Endothelial cell of umbilical vein (primary cell): Measurements from ENCODE around the gene SNURF. TPM values are rescaled to one million over a fixed set of nuclear protein-coding genes. Genes with fewer than 3 reads are reported as not detected.

Experiments used
- BruUV-seq: library from RNA; stranded (reverse); fragments of 400-500 nt; replicated peaks from 2 replicates; lab custom pipeline; 2021; lab: Mats Ljungman, UMichigan
- CTCF ChIA-PET: fragments of 300-600, 350-600 bp; sonication (Branson Sonifier 250); formaldehyde crosslinking; loops from one replicate; lab custom pipeline; 2021; ENCODE audit warnings: antibody characterized with exemption, inconsistent platforms; lab: Charles Lee
- POLR2A ChIA-PET: fragments of 300-600, 350-600 bp; sonication (Branson Sonifier 250); formaldehyde crosslinking; loops from one replicate; lab custom pipeline; 2021; ENCODE audit warnings: antibody characterized with exemption, inconsistent platforms; lab: Charles Lee
- DNase-seq: peaks from one replicate; pipeline ENCODE4 v3.0.0-alpha.2; 2011; ENCODE audit warnings: low read depth, low spot score
- FAIRE-seq: peaks from 2 replicates; lab custom pipeline; 2011; peaks lifted over from hg19 to GRCh38; lab: Jason Lieb, UNC
- H2AFZ ChIP-seq: 2 replicates; pipeline ENCODE4 v1.6.0; 2012; ENCODE audit warnings: low read depth, low read length, control low read depth, inconsistent platforms
- H3K27ac ChIP-seq: 2 replicates; pipeline ENCODE4 v1.5.1; 2011; ENCODE audit warnings: low read depth, mild to moderate bottlenecking, control low read depth, low read length, moderate library complexity; ENCODE audit not compliant: insufficient read depth
- H3K27me3 ChIP-seq, 2 experiments: 2 replicates each; pipeline versions ENCODE4 v1.6.0 to v1.6.1; 2011; ENCODE audit warnings: low read length in 2 of 2, mixed read lengths in 1 of 2; ENCODE audit not compliant: control insufficient read depth in 2 of 2, insufficient read depth in 2 of 2
- H3K36me3 ChIP-seq, 2 experiments: 2 replicates in 1 of 2; 3 replicates in 1 of 2; pipeline ENCODE4 v1.5.1; 2011; ENCODE audit warnings: low read length in 2 of 2, mild to moderate bottlenecking in 1 of 2, moderate library complexity in 1 of 2; ENCODE audit not compliant: control insufficient read depth in 2 of 2, insufficient read depth in 2 of 2; ENCODE audit errors: extremely low read depth in 1 of 2
- H3K4me1 ChIP-seq: 3 replicates; pipeline ENCODE4 v1.5.1; 2011; ENCODE audit warnings: mild to moderate bottlenecking, low read length; ENCODE audit not compliant: control insufficient read depth, insufficient read depth; ENCODE audit errors: extremely low read depth
- H3K4me2 ChIP-seq: 2 replicates; pipeline ENCODE4 v1.6.1; 2011; ENCODE audit warnings: low read length, control low read depth, mixed read lengths; ENCODE audit not compliant: insufficient read depth
- H3K4me3 ChIP-seq, 3 experiments: fragments of 200-600 bp in 1 of 3; sonication (generic), shearing (Covaris generic) in 1 of 3; replicated peaks in 1 of 3; 2 replicates each; pipeline ENCODE4 v1.5.1; 2011 to 2016; ENCODE audit warnings: control low read depth in 3 of 3, low read length in 3 of 3, mild to moderate bottlenecking in 2 of 3, inconsistent platforms in 1 of 3, low read depth in 1 of 3, moderate library complexity in 1 of 3; ENCODE audit not compliant: insufficient read depth in 1 of 3
- H3K79me2 ChIP-seq: 2 replicates; pipeline ENCODE4 v1.6.0; 2012; ENCODE audit warnings: low read length, inconsistent platforms; ENCODE audit not compliant: control insufficient read depth, insufficient read depth
- H3K9ac ChIP-seq: replicated peaks from 2 replicates; pipeline ENCODE3; 2011; ENCODE audit warnings: low read length, control low read depth; ENCODE audit not compliant: insufficient read depth; ENCODE audit errors: extremely low read depth
- H3K9me1 ChIP-seq: replicated peaks from 3 replicates; pipeline ENCODE4 v1.6.0; 2011; ENCODE audit warnings: mild to moderate bottlenecking, low read length; ENCODE audit not compliant: control insufficient read depth, insufficient read depth; ENCODE audit errors: extremely low read depth
- H3K9me3 ChIP-seq: replicated peaks from 2 replicates; pipeline ENCODE4 v1.5.1; 2012; ENCODE audit warnings: low read length, inconsistent platforms; ENCODE audit not compliant: control insufficient read depth, insufficient read depth
- H4K20me1 ChIP-seq: replicated peaks from 2 replicates; pipeline ENCODE3; 2011; ENCODE audit warnings: mild to moderate bottlenecking, low read length; ENCODE audit not compliant: control insufficient read depth, insufficient read depth; ENCODE audit errors: extremely low read depth
- EZH2 ChIP-seq: IDR thresholded peaks from 2 replicates; pipeline ENCODE4 v1.6.1; 2012; ENCODE audit warnings: borderline replicate concordance, low read depth, mild to moderate bottlenecking, moderate library complexity, low read length, inconsistent platforms; ENCODE audit not compliant: severe bottlenecking
- FOS ChIP-seq: IDR thresholded peaks from 2 replicates; pipeline ENCODE4 v1.6.1; 2011; ENCODE audit warnings: mild to moderate bottlenecking, low read length, moderate library complexity, borderline replicate concordance; ENCODE audit not compliant: insufficient read depth
- GATA2 ChIP-seq: IDR thresholded peaks from 2 replicates; pipeline ENCODE4 v1.7.0; 2011; ENCODE audit warnings: low read depth, mild to moderate bottlenecking, moderate library complexity, mixed read lengths, low read length; ENCODE audit not compliant: insufficient read length, insufficient read depth
- JUN ChIP-seq: IDR thresholded peaks from 2 replicates; pipeline ENCODE4 v1.6.1; 2011; ENCODE audit warnings: borderline replicate concordance, low read depth; ENCODE audit not compliant: insufficient read length, insufficient read depth
- MYC ChIP-seq: IDR thresholded peaks from one replicate; pipeline ENCODE4 v1.6.1; 2011; ENCODE audit warnings: mild to moderate bottlenecking, low read depth, low read length
- POLR2A ChIP-seq: IDR thresholded peaks from 2 replicates; pipeline ENCODE4 v1.6.1; 2012; ENCODE audit warnings: low read depth, mild to moderate bottlenecking, control low read depth, low read length
- POLR2AphosphoS5 ChIP-seq: IDR thresholded peaks from 2 replicates; pipeline ENCODE4 v1.6.1; 2012; ENCODE audit warnings: low read depth, mild to moderate bottlenecking, control low read depth, low read length, moderate library complexity; ENCODE audit not compliant: insufficient read depth
- dilution Hi-C: fragments of 300-500 bp; cut with MboI; formaldehyde crosslinking; loops from one replicate; pipeline ENCODE4 v1.15.0; 2019; ENCODE audit warnings: low sequenced_read_pairs; ENCODE audit not compliant: extremely low pct_ligation_motif_present
- intact Hi-C: fragments of 100-400 bp; cut with micrococcal nuclease; formaldehyde crosslinking; loops from one replicate; pipeline ENCODE4 v1.10.0; 2022
- polyA plus RNA-seq, 4 experiments: library from polyadenylated mRNA; depleted of rRNA in 3 of 4; stranded (reverse) in 3 of 4; unstranded in 1 of 4; fragments of >200 nt; gene quantifications; 2 replicates each; pipeline versions ENCODE4 v1.2.1 to v1.2.3, GENCODE V29; 2011 to 2012; ENCODE audit warnings: missing spikeins in 1 of 4
- total RNA-seq: library from RNA; stranded (reverse); gene quantifications from 2 replicates; pipeline ENCODE4 v1.2.3, GENCODE V29; 2021
- TF ChIP-seq, protein P1 (sequence below): IDR thresholded peaks from 2 replicates; pipeline ENCODE4 v1.6.1; 2011; ENCODE audit not compliant: insufficient read depth, insufficient read length
- TF ChIP-seq, protein P2 (sequence below), 2 donors: IDR thresholded peaks; 1 replicate in 1 of 2; 2 replicates in 1 of 2; pipeline ENCODE4 v1.5.1; 2011; ENCODE audit warnings: low read length in 2 of 2, mild to moderate bottlenecking in 2 of 2, moderate library complexity in 2 of 2, control low read depth in 1 of 2, inconsistent platforms in 1 of 2, low read depth in 1 of 2; ENCODE audit not compliant: insufficient read depth in 1 of 2; ENCODE audit errors: extremely low read depth in 1 of 2

The SNURF gene
- total and polyA plus RNA-seq, 2 donors (not counting 3 experiments of a cell fraction or from before 2014, with no cell fraction given): 3.9 to 9.4 TPM

- no peak for TF ChIP-seq POLR2AphosphoS5
- no peak for TF ChIP-seq JUN
- TF ChIP-seq EZH2: no peak
- no peak for TF ChIP-seq POLR2A
- no peak for TF ChIP-seq FOS
- TF ChIP-seq, protein P1, sequence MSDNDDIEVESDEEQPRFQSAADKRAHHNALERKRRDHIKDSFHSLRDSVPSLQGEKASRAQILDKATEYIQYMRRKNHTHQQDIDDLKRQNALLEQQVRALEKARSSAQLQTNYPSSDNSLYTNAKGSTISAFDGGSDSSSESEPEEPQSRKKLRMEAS: no peak
- TF ChIP-seq MYC: no peak
- TF ChIP-seq, protein P2, sequence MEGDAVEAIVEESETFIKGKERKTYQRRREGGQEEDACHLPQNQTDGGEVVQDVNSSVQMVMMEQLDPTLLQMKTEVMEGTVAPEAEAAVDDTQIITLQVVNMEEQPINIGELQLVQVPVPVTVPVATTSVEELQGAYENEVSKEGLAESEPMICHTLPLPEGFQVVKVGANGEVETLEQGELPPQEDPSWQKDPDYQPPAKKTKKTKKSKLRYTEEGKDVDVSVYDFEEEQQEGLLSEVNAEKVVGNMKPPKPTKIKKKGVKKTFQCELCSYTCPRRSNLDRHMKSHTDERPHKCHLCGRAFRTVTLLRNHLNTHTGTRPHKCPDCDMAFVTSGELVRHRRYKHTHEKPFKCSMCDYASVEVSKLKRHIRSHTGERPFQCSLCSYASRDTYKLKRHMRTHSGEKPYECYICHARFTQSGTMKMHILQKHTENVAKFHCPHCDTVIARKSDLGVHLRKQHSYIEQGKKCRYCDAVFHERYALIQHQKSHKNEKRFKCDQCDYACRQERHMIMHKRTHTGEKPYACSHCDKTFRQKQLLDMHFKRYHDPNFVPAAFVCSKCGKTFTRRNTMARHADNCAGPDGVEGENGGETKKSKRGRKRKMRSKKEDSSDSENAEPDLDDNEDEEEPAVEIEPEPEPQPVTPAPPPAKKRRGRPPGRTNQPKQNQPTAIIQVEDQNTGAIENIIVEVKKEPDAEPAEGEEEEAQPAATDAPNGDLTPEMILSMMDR (IDR thresholded peaks at IDR 0.05; ENCODE audit: extremely low read depth in 1 of 2, insufficient read depth in 1 of 2, low read depth in 1 of 2, low read length in 2 of 2): no peak
- TF ChIP-seq GATA2: no peak
- Histone ChIP-seq H3K4me3 (no peak overlapping the region), H3K27me3 (no peaks in the 10 kb centered on the region), H3K9me3 (no peaks in the 10 kb centered on the region), H3K9me1 (no peaks in the 10 kb centered on the region), H3K4me2 (no peak overlapping the region), H3K9ac (no peak overlapping the region), H3K36me3 (no peaks in the 10 kb centered on the region), H2AFZ (no peak overlapping the region), H4K20me1 (no peaks in the 10 kb centered on the region), H3K27ac (no peak overlapping the region), H3K79me2 (peaks cover 50% of the 10 kb centered on the region), H3K4me1 (peaks cover 2% of the 10 kb centered on the region)
- POLR2A ChIA-PET: no interaction called here
- intact Hi-C loops (no loop called here), dilution Hi-C loops (no loop called here)
- FAIRE-seq (no peak), DNase-seq (no peak)
- BruUV-seq: no TSS peak
- CTCF ChIA-PET: no interaction called here
These were observed 7.2 kb downstream of the SNURF start for GRCh38 chr15:24961967-24962366.
